ENCODE results near the gene ASPN.

Gene ASPN

GRCh38 chr9:92480986-92481633, 1.2 kb downstream of the ASPN start:
- Histone ChIP-seq H3K9me3 (ENCODE audit: low read length) (no peaks in the 10 kb centered on the region), H3K79me2 (ENCODE audit: insufficient read depth, low read length) (no peaks in the 10 kb centered on the region), H3F3A (ENCODE audit: insufficient read depth, low read length) (no peaks in the 10 kb centered on the region), H3K9me2 (ENCODE audit: low read depth, low read length) (no peaks in the 10 kb centered on the region), H3K27me3 (ENCODE audit: insufficient read depth, low read length) (no peaks in the 10 kb centered on the region), H3K36me3 (ENCODE audit: insufficient read depth, low read length) (no peaks in the 10 kb centered on the region; the same call in 1 of the 2 replicates), H3K4me1 (ENCODE audit: insufficient read depth, low read length, severe bottlenecking) (no peaks in the 10 kb centered on the region), H3K4me2 (ENCODE audit: low read length) (no peak overlapping the region), H3K4me3 (ENCODE audit: low read depth, low read length, poor library complexity, severe bottlenecking) (no peak overlapping the region), H3K27ac (ENCODE audit: low read depth, low read length, poor library complexity, severe bottlenecking) (no peak overlapping the region), H3K9ac (ENCODE audit: low read length) (no peak overlapping the region), H2AFZ (ENCODE audit: low read length) (no peak overlapping the region), H4K20me1 (ENCODE audit: insufficient read depth, low read length) (no peaks in the 10 kb centered on the region)
- TF ChIP-seq, protein P1, sequence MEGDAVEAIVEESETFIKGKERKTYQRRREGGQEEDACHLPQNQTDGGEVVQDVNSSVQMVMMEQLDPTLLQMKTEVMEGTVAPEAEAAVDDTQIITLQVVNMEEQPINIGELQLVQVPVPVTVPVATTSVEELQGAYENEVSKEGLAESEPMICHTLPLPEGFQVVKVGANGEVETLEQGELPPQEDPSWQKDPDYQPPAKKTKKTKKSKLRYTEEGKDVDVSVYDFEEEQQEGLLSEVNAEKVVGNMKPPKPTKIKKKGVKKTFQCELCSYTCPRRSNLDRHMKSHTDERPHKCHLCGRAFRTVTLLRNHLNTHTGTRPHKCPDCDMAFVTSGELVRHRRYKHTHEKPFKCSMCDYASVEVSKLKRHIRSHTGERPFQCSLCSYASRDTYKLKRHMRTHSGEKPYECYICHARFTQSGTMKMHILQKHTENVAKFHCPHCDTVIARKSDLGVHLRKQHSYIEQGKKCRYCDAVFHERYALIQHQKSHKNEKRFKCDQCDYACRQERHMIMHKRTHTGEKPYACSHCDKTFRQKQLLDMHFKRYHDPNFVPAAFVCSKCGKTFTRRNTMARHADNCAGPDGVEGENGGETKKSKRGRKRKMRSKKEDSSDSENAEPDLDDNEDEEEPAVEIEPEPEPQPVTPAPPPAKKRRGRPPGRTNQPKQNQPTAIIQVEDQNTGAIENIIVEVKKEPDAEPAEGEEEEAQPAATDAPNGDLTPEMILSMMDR (IDR thresholded peaks at IDR 0.05; ENCODE audit: low read length) = no peak
- TF ChIP-seq EZH2 (IDR thresholded peaks at IDR 0.05; ENCODE audit: borderline replicate concordance, low read length) = no peak

DNA sequence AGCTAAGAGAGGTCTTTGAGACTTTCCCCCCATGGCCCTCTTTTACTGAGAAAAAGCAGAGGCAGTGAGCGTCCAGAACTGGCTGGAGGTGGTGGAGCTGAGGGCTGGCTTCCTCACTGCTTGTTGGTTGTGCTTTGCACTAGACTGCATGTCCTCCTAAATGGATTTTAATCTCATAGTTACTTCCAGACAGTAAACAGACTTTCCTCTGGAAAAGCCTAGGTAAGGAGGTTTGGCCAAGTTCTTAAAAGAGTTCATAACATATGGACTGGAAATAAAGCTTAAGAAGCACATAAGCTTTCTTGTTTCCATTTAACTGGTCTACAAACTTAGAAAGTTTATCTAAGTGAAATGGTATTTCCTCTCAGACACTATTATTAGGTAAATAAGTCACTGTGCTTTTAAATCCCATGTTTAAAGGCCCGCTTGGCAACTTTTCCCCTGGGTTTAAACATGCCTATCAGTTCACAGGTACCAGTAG, 2.0 kb downstream of the ASPN start:
- Histone ChIP-seq H3K27me3 (ENCODE audit: insufficient read depth, low read length) (no peaks in the 10 kb centered on the region), H2AFZ (ENCODE audit: low read length) (no peak overlapping the region), H3F3A (ENCODE audit: insufficient read depth, low read length) (no peaks in the 10 kb centered on the region), H3K9me3 (ENCODE audit: low read length) (no peaks in the 10 kb centered on the region), H3K9ac (ENCODE audit: low read length) (no peak overlapping the region), H3K36me3 (ENCODE audit: insufficient read depth, low read length) (no peaks in the 10 kb centered on the region; the same call in 1 of the 2 replicates), H3K9me2 (ENCODE audit: low read depth, low read length) (no peaks in the 10 kb centered on the region), H3K4me2 (ENCODE audit: low read length) (no peak overlapping the region), H3K27ac (ENCODE audit: low read depth, low read length, poor library complexity, severe bottlenecking) (no peak overlapping the region), H3K79me2 (ENCODE audit: insufficient read depth, low read length) (no peaks in the 10 kb centered on the region), H4K20me1 (ENCODE audit: insufficient read depth, low read length) (no peaks in the 10 kb centered on the region), H3K4me1 (ENCODE audit: insufficient read depth, low read length, severe bottlenecking) (no peaks in the 10 kb centered on the region), H3K4me3 (ENCODE audit: low read depth, low read length, poor library complexity, severe bottlenecking) (no peak overlapping the region)
- no peak for TF ChIP-seq EZH2 (IDR thresholded peaks at IDR 0.05; ENCODE audit: borderline replicate concordance, low read length)
- TF ChIP-seq, protein P1 (IDR thresholded peaks at IDR 0.05; ENCODE audit: low read length) = no peak

DNA sequence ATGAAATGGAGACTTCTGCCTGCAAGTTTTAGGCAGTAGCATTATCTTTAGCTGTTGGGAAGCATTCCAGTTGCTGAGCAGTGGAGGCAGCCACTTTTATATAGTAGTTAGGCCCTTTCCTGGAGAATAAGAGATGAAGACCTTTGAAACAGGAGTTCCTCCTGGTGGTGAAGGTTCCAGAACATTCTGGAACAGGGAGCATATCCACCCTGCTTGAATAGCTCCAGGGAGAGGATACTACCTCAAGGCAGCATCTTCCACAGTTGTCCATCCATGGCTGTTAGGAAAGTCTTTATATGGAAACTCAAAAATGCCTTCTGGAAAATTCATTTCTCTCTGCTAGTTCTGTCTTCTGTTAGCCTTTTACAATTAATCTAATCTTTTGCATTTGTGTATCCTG, 3.0 kb downstream of the ASPN start:
- Histone ChIP-seq H2AFZ (ENCODE audit: low read length) (no peak overlapping the region), H3K36me3 (ENCODE audit: insufficient read depth, low read length) (no peaks in the 10 kb centered on the region), H3K79me2 (ENCODE audit: insufficient read depth, low read length) (no peaks in the 10 kb centered on the region), H3K4me2 (ENCODE audit: low read length) (no peak overlapping the region), H3F3A (ENCODE audit: insufficient read depth, low read length) (no peaks in the 10 kb centered on the region), H3K4me3 (ENCODE audit: low read depth, low read length, poor library complexity, severe bottlenecking) (no peak overlapping the region), H3K9me3 (ENCODE audit: low read length) (no peaks in the 10 kb centered on the region), H3K27ac (ENCODE audit: low read depth, low read length, poor library complexity, severe bottlenecking) (no peak overlapping the region), H3K9ac (ENCODE audit: low read length) (no peak overlapping the region), H4K20me1 (ENCODE audit: insufficient read depth, low read length) (no peaks in the 10 kb centered on the region), H3K9me2 (ENCODE audit: low read depth, low read length) (no peaks in the 10 kb centered on the region), H3K4me1 (ENCODE audit: insufficient read depth, low read length, severe bottlenecking) (no peaks in the 10 kb centered on the region), H3K27me3 (ENCODE audit: insufficient read depth, low read length) (no peaks in the 10 kb centered on the region)
- TF ChIP-seq EZH2 (IDR thresholded peaks at IDR 0.05; ENCODE audit: borderline replicate concordance, low read length) = no peak
- TF ChIP-seq, protein P1 (IDR thresholded peaks at IDR 0.05; ENCODE audit: low read length) = no peak

All from OCI-LY1 (cell line).